Central memory CD4-positive, alpha-beta T cell (primary cell): ENCODE measurements around the gene KIDINS220.

Source experiments
- DNase-seq: peaks from one replicate; pipeline ENCODE4 v3.0.0; 2022

Gene KIDINS220

DNA sequence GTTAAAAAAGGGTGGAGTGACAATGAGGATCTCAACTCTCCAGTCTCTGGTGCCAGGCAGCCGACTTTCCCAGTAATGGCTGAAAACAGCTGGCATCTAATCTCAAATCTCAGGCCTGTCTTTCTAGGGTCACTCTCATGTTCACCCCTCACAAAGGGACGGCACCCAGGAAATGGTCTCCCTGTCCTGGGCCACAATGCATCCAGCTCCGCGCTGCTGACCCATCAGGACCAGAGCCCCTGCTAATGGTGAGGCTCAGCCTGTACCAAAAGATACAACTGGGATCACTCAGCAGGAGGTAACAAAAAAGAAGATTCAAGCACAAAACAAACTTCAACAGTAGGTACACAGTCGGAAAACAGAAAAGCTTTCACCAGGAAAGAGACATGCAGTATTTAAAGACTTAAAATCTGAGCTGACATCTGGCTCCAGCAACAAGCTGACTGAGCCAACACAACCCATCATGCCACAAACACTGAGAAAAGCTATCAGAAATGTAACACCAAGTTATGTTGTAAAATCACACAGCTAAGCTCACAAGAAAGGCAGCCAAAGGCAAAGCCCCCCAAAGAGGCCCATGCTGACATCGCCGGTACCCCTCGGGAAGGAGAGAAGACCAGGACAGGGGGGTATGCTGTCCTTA lies 13.6 kb upstream of the KIDINS220 start:
- no peak for DNase-seq

DNA sequence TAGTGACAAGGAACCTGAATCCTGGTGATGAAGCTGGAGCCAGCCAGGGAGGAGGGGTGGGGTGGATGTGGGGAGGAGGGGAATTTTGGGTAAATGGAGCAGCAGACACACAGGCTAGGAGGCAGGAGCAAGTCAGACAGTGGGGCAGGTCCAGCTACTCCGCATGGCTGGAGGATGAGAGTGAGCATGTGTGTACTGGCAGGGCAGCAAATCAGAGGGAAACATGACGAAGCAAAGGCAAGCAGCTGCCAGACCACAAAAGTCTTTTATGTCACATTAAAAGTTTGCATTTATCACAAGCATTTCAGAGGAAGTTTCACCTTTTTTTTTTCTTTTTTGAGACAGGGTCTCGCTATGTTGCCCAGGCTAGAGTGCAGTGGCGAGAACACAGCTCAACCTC lies 11.9 kb upstream of the KIDINS220 start:
- no peak for DNase-seq

DNA sequence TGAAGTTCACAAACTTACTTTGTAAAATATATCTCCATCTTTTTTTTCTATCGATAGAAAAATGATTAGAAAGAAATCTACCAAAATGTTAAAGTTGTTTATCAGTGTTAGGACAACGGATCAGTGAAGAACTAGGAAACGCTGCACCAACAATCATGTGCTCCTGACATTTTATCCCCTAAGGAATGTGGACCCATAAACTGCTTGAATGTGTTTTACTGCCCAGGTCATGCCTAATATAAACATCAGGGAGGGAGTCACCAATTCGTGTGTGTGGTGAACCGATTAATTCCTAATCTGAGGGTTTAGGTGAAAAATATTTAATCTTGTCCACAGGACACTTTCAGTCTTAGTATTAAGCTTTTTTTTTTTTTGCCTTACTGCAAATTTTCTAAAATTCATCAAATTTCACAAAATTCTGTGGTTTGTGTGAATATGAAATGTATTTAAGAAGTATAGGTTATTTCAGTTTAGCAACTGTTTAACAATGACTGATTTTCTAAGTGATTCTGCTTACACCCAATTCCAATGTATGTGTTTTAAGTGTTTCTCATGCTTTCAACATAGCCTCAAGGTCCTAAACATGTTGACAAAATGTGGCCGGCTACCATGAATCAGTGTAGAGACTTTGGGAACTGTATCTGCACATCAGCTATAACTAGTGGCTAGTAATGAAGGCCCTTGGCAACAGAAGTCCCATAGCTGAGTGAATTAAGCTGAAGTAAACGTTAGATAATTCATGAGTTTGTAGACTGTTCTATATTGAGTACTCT lies 11.1 kb upstream of the KIDINS220 start:
- no peak for DNase-seq

DNA sequence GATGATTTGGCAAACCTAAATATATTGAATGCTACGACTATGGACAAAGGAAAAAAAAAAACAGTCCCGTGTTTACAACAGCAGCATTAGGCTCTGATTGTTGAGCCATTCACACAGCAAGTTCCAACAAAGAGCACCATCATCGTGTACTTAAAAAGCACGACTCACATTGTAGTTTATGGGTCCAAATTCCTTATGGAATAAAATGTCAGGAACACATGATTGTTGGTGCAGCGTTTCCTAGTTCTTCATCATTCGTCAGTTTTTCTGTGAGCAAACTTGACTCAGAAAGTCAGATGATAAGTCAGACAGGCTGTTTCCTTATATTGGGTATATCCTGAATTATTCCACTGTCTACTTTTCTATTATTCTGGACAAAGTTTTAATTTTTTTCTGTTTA lies 10.0 kb upstream of the KIDINS220 start:
- no peak for DNase-seq

DNA sequence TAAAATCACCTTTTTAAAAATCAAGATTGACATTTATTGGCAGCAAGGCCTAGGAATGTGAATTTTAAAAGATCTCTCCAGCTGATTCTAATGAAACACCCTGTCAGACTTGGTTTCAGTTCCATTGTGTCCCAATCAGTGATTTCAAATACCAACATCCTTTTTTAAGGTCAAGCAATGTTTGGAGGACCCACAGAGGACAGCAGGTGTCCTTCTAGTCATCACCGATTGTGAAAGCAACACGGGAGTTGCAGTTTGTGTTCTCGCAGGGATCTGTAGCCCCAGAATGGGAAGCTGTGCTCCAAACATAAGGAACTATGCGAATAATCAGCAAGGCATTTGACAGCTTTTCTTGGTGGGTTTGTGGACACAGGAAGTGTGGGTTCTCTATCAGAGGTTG lies 4.5 kb upstream of the KIDINS220 start:
- no peak for DNase-seq

DNA sequence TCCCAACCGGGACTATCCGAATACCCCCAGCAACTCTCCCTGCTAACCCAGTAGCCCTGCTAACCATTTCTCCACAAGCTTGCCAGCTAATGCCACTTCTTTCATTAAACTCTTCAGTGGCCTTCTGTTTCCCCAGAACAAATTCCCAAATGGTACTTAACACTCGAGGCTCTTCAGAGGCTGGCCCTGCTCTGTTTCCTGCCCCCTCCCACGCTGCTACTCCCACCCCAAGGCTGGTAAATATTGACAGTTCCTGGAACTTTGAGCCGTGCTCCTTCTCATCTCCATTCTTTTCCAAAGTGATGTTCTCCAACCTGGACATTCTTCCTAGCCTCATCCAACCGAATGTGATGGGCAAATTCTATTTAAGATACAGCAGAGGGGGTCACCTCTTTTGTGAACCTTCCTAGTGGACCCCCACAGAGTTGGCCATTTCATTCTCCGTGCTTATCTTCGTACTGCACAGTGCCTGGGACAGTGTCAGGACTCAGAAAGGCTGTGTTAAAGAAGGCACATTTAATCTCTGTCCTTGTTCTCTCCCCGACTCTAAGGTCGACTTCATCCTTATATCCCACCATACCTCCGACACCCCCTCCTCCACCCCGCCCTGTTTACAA lies 3.2 kb upstream of the KIDINS220 start:
- DNase-seq: no peak

DNA sequence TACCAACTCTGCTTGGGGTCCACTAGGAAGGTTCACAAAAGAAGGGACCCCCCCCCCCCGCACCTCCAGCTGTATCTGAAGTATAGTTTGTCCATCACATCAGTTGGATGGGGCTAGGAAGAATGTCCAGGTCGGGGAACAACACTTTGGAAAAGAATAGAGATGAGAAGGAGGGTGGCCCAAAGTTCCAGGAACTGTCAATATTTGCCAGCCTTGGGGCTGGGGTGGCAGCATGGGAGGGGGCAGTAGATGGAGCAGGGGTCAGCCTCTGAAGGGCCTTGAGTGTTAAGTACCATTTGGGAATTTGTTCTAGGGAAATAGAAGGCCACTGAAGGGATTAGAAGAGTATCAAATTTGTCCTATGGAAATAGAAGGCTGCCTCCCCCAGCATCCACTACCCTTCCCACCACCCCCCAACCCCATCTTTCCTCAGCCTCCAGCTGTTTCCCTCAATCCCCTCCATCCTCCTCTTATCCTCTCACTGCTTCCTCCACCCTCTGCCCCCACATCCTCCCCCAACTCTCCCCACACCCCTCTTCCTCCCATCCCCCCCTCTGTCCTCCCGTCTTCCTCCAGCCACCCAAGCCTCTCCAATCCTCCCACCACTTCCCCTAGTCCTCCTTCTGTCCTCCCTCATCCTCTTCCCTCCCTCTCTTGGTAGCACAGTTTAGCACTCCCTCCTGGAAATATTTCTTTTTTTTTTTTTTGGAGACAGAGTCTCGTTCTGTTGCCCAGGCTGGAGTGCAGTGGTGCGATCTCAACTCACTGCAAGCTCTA lies 2.0 kb upstream of the KIDINS220 start:
- DNase-seq: no peak

DNA sequence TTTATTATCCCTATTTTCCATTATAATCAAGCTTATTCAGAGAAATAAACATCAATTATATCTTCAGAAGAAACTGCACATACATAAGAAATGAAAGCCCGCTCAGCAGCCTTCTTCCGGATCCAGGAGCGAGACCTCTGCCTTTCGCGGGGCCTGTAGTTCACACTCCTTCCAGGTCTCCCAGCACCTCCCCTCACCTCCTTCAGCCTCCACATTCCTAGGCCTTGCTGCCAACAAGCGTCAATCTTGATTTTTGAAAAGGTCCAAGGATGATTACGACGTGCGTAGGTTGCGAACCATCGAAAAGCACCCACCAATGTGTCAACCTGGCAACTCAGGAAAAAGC lies 355 bp upstream of the KIDINS220 start:
- DNase-seq: no peak

DNA sequence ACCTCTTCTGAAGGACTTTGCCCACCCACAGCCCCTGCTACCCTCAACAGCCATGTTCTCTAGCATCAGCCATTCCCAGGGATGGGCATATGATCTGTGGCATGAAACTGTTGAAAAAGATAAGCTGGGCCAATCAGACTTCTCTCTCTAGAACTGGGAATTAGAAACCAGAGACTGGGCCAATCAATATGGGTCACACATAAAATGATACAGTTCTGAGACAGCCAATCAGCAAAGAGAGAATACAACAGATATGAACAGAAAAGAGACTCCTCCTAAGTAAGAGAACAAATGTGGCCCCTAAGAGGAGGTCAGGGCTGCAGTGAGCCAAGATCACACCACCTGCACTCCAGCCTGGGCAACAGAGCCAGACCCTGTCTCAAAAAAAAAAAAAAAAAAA lies 2.1 kb downstream of the KIDINS220 start:
- no peak for DNase-seq

DNA sequence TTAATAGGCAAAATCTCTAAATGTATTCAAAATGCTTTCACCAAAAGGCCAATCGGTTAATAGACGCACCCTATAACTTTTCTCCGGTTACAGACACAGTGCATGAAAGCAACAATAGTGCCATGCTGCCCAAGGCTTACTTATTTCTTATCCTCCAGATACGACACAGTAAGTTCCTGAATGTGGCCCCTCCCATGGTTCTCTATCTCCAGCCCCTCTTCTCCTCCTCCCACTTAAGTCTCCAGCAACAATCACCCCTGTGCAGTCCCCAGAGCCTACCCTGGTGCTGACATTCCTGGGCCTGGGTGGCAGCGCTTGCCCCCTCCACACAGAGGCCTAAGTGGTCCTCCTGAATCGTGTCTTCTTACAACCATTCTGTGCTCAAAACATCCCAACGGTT lies 3.6 kb downstream of the KIDINS220 start:
- DNase-seq: no peak

DNA sequence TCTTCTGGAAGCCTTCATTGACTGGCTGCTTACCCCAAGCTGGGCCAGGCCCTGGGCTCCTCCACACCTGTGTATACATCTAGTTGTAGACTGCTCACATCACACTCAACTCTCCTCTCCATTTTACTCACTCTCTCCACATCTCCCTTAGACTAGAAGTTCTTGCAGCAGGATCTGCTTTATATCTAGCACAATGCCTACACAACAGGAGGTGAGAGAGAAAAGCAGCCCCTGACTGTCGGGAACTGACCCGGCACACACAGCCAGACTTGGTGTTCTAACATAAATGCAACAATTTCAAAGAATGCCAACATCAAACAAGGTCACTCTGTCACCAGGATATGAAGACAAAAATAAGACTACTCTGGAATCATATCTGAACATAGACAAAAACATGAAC lies 5.9 kb downstream of the KIDINS220 start:
- DNase-seq: no peak

DNA sequence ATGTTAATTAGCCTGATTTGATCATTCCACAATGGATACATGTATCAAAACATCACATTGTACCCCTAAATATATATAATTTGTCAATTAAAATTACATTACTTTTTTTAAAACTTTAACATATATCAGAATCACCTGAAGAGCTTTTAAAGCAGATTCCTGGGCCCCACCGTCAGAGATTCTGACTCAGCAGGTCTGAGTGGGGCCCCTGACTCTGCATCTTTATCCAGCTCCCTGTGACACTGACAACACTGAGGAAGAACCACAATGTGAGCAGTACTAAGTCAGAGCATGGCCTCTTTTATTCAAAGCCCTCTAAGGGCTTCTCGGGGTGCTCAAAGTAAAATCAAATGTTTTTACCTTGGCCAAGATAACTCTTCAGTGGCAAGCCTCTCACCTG lies 9.7 kb downstream of the KIDINS220 start:
- no peak for DNase-seq

DNA sequence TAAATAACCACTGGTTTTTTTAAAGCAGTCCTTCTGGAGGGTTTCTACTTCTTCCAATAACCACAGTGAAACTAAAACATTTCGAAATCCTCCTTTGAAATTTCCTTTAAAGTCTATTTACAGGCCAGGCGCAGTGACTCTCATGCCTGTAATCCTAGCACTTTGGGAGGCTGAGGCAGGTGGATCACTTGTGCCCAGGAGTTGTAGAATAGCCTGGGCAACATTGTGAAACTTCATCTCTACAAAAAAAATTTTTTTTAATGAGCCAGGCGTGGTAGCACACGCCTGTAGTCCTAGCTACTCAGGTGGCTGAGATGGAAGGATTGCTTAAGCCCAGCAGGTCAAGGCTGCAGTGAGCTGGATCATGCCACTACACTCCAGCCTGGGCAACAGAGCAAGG lies 15.2 kb downstream of the KIDINS220 start:
- no peak for DNase-seq

DNA sequence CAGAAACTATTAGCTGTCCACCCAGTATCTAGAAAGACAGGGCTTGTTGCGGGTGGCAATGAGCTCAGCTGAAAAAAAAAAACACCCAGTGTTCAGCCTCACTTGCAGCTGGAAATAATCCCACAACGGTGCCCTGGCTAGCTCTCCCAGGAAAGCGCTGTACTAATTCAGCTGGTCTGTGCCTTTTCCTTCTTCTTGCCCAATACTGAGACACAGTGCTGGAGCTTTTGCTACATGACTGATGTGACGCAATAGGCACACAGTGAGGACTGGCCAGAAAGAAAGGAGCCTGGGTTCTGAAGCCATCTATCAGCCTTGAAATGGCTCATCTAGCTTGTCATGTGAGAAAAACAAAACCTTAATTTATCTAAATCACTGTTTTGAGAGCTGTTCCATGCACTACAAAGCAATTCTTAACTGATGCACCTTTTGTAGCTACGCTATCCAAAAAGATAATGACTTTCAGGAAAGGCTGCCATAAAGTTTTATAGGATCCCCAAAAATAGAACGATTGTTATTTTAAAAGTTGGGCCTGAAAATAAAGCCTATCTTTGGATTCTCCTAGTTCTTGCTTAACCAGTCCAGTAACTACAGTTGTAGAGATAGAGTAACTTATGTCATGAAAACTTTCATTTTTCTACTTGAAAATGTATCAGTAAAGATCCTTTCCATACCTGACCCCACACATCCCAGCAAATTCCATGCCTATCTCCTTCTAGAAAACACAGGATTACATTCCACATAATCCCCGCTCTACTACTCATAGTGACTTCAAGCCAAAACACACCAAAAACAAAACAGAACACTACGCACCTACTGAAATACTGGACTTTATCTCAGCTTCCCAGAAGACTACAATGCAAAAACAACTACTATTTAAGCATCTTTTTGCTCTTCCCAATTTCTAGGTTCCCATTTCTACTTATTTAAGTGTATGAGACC lies 15.9 kb downstream of the KIDINS220 start:
- DNase-seq: no peak

DNA sequence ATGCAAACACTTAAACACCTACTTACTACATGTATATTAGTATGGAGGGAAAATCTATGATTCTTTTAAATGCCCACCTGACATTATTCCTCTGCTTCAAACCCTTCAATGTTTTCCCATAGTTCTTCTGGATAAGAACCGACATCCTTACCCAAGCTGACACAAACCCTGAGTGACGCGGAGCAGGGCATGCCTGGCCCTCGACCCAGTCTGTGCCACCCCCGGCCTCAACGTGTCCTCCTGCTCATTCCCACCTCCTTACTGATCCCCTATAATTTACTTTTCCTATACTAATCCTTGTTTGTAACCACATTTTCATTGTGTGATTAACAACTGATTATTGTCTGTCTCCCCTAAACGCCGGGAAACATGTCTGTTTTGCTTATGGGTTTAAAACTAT lies 17.5 kb downstream of the KIDINS220 start:
- DNase-seq: no peak

DNA sequence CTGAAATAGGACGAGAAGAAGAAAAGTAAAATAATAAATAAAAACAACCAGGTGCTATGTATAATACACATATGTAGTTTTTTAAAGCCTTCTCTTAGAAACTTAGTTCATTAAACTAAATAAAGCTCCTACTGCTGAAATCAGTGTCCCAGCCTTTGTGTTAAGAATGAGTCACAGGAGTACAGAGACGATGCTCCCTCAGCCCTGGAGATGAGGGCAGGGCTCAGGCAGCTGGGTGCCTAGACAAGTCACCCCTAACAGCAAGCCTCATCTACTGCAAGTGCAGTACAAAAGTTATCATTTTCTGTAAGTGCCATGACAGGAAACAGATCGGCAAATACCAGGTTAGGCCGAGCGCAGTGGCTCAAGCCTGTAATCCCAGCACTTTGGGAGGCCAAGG lies 18.2 kb downstream of the KIDINS220 start:
- DNase-seq: no peak

DNA sequence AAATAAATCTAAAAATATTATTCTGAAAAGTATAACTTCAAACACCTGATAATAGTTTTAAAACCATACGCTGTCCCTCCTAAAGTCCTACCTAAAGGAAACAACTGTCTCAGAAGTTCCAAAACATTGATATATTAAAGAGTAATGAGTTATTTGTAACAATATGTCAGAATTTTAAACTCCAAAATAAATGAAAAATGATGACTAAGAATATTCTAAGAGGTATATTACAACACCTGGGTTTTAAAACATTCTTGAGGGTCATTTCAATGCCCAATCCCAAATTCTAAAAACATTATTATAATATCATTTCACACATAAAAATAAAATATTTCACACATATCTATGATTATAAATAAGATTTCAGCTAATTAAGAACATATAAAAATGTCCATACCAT lies 20.2 kb downstream of the KIDINS220 start:
- DNase-seq: no peak

DNA sequence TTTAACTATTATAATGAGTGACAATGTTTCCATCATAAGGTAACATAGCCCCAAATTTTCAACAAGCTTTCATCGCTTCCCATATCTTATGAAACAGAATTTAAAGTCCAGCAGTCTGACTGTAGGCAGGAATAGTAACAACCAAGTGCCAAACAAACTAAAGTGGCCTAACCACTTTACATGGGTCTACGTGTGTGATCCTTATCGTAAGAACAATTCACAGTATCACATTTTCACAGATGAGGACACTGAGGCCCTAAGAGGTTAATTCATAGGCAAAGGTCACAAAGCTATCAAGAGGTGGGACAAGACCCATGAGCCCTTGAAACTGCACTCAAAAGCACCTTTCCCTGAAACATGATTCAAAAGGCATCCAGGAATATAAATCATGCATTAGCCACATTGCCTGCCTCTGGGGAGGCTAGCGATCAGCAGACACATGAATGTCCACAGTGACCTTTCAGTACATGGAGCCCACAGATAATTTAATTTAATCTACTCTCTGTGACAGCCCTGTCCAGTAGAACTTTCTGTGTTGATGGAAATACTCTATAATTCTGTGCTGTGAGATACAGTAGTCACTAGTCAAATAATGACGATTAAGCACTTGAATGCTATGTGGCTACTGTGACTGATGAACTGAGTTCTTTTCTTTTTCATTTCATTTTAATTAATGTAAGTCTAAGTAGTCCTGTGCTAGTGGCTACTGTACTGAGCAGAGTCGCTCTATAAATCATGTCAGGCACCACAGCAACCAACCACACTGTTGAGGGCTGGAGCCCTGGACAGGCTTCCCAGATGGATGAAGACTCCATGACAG lies 30.3 kb downstream of the KIDINS220 start:
- DNase-seq: no peak

DNA sequence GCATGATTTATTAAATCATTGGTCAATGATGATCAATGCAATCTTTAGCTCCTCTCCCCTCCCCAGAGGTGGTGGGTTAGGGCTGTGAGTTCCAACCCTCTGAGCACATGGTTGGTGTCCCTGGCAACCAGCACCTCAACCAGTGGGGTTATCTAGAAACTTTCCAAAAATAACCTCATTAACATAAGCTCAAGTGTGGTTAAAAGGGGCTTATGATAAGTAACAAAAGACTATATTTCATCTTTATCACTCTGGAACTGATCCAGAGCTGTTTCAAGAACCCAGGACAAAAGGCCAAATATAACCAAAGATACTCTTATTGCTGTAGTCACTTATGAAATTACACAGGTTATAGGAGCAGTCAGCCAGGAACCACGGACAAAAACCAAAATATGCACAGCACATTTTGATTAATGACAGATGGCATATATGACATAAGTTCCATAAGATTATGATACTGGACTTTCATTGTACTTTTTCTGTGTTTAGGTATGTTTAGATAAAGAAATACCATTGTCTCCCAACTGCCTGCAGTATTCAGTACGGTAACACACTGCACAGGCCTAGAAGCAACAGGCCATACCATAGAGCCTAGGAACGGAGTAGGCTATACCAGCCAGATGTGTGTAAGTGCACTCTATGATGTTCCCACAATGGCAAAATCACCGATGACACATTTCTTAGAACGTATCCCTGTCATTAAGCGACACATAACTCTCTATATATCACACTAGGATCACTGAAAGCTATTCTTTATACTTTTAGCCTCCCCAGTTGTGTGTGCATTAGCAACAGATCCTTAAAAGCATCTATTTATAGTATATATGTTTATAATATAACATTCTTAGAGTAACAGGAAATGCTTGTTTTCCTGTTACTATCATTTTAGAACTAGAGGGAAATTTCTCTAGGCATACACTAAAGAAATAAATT lies 31.9 kb downstream of the KIDINS220 start:
- DNase-seq: no peak

DNA sequence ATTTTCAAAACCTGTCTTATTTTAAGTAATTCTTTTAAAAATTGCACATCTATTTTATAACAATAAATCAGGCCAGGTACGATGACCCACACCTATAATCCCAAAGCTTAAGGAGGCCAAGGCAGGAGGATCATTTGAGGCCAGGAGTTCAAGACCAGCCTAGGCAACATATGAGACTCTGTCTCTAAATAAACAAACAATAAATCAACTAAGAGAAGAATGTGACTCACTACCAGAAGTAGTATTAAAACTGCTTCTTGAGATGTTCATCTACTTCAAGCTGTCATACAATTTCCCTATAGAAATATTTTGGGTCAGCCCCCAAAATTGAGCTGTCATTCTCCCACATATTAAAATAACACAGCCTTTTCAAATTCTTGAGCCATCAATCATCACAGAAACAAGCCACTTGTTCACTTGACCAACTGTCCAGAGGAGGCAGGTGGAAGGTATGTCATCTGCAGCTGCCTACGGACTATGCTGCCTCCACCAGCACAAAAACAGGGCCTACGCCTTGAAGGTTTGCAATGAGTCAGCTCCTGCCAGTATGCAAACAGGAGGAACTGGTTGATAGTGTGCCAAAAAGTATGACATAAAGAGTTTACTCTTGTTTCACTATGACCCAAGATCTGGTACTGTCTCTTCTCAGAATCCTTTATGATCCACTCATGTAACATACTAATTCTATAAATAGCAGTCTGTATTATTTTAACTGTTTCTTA lies 33.6 kb downstream of the KIDINS220 start:
- no peak for DNase-seq
